GM12801 (cell line): ENCODE measurements around the gene NFATC2IP.

Experiments
- CTCF ChIP-seq: IDR thresholded peaks from one replicate; pipeline ENCODE4 v1.5.1; 2011; ENCODE audit warnings: control low read depth; ENCODE audit not compliant: insufficient read length; ENCODE audit errors: extremely low read depth

Gene NFATC2IP

DNA sequence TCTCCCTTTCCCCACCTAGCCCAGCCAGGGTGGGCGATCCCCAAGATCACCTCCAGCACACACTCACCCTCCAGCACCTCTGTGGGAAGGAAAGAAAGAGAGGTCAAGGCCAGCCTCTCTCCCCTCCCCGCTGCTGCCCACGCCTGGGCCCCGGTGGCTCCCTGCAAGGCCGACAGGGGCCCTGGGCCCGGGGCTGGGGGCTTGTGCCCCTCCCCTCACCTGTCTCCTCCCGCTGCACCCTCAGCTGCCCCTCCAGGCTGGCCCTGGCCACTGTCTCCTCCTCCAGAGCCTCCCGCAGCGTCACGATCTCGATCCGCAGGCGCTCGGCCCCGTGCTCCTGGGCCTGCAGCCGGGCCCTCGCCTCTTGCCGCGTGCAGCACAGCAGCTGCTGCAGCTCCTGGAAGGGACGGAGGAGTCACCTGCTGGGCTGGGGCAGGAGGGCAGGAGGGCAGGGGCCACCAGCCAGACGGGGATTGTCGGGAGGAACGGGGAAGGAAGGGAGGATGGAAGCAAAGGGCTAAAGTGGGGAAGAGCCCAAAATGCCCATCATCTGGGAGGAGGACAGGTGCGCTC, 44.9 kb upstream of the NFATC2IP start:
- TF ChIP-seq CTCF, result no peak

GRCh38 chr16:28910086-28911031, 40.4 kb upstream of the NFATC2IP start:
- no peak for TF ChIP-seq CTCF

- no peak for TF ChIP-seq CTCF
Observed at GRCh38 chr16:28912558-28912957, 38.2 kb upstream of the NFATC2IP start.

DNA sequence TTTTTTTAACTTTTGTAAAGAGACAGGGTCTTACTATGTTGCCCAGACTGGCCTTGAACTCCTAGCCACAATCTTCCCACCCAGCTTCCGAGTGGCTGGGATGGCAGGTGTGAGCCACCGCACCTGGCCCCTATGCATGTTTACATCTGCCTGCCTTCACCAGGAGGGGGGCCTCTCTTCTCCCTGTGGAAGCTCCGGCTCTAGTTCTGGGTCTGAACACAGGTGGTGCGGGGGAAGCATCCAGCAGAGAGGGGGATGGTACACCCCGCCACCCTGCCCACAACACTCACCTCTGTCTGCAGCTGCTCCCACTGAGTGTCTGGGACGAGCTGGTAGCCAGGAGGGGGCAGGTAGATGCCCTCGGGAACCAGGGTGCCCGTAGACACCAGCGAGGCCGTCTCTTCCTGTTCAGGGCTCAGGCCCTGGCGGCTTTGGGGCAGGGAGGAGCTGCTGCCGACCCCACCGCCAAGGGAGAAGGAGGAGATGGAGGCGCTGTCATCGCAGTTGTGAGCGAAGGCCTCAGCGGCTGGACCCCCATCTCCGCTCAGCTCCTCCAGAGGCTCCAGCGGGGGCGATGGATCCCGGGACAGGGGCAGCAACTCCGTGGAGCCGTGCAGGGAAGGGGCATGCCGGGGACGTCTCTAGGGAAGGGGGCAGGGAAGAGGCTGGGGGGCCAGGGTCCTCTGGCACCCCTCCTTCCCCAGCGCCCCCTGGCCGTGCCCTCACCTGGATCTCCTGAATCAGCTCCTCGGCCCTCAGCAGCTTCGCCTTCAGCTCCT, 36.6 kb upstream of the NFATC2IP start:
- no peak for TF ChIP-seq CTCF

DNA sequence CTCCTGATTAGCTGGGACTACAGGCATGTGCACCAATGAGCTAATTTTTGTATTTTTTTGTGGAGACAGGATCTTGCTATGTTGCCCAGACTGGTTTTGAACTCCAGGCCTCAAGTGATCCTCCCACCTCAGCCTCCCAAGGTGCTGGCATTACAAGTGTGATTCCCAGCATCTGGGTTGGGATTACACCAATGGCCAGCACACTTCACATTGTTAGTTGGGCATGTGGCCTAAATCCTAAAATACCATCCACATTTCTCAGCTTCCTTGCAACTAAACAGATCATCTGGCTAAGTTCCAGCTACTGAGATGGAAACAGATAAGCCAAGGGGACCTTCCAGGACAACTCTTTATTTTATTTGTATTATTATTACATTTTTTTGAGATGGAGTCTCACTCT, 35.6 kb upstream of the NFATC2IP start:
- no peak for TF ChIP-seq CTCF

DNA sequence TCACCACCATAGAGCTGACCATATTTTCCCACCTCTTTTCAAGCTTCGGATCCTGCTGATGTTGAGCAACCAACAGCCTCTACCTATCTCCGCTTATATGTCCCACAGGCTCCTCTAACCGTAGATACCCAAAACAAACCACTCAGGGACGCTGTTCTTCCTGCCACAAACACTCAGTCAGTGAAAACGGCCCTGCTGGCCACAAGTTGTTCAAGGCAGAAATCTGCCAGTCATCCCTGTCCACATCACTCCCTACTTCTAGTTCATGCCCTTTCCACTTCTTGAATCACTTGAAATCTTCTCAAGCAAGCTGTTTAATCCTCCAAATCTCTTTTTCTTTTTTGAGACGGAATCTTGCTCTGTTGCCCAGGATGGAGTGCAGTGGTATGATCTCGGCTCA, 33.6 kb upstream of the NFATC2IP start:
- TF ChIP-seq CTCF, result no peak

GRCh38 chr16:28918698-28919097, 32.0 kb upstream of the NFATC2IP start:
- TF ChIP-seq CTCF, result no peak
